Peyer's patch (tissue), 4 donors: ENCODE results near the gene CSF1R.

Experiments used
- POLR2A ChIP-seq, 2 donors: fragments of 450-650 bp; IDR thresholded peaks; one replicate each; pipeline ENCODE4 v1.5.1; 2017; ENCODE audit warnings: antibody characterized with exemption in 2 of 2, mild to moderate bottlenecking in 2 of 2, moderate library complexity in 2 of 2
- TF ChIP-seq, protein P1 (sequence below), 6 experiments: fragments of 450-650 bp in 4 of 6; fragments of 200-600 bp in 2 of 6; sonication (generic) in 1 of 6; IDR thresholded peaks; one replicate each; pipeline ENCODE4 v1.5.1; 2017 to 2019; ENCODE audit warnings: antibody characterized with exemption in 6 of 6, mild to moderate bottlenecking in 3 of 6, moderate library complexity in 1 of 6

DNA sequence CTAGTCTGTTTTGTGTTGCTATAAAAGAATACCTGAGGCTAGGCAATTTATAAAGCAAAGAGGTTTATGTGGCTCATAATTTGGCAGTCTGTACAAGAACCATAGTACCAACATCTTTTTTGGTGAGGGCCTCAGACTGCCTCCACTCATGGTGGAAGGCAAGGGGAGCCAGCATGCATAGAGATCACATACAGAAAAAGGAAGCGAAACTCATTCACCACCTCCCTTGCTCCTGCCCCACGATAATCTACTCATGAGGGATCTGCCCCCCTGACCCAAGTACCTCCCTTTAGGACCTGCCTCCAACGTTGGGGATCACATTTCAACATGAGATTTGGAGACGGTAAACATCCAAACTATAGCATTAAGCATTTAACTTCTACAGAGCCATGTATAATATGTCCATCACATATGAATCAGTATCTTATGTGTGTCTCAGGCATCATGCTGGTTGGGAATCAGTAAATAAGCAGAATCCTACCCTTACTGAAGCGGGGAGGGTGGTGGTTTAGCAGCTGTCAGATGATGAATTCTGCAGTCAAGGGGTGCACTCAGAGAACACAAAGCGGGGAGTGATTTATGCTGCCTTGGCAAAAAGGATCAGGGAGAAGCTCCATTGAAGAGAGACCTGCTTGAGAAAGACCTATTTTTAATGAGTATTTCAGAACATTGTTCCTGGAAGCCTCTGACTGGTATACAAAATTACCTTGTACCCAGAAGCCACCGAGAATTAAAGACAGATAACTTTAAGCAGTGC, 51.0 kb downstream of the CSF1R start:
- TF ChIP-seq, protein P1, sequence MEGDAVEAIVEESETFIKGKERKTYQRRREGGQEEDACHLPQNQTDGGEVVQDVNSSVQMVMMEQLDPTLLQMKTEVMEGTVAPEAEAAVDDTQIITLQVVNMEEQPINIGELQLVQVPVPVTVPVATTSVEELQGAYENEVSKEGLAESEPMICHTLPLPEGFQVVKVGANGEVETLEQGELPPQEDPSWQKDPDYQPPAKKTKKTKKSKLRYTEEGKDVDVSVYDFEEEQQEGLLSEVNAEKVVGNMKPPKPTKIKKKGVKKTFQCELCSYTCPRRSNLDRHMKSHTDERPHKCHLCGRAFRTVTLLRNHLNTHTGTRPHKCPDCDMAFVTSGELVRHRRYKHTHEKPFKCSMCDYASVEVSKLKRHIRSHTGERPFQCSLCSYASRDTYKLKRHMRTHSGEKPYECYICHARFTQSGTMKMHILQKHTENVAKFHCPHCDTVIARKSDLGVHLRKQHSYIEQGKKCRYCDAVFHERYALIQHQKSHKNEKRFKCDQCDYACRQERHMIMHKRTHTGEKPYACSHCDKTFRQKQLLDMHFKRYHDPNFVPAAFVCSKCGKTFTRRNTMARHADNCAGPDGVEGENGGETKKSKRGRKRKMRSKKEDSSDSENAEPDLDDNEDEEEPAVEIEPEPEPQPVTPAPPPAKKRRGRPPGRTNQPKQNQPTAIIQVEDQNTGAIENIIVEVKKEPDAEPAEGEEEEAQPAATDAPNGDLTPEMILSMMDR (IDR thresholded peaks at IDR 0.05) = no peak
- no peak for TF ChIP-seq POLR2A (IDR thresholded peaks at IDR 0.05)
